ENCODE measurements around the gene ACACB. TPM values are rescaled to one million over a fixed set of nuclear protein-coding genes. Genes with fewer than 3 reads are reported as not detected.

The ACACB gene
- total RNA-seq, 1 donor from 2014 or later, result 0.84 TPM

GRCh38 chr12:109150124-109150640 lies 33.8 kb downstream of the ACACB start:
- peaks cover 4% of the 10 kb centered on the region for H3K27me3 ChIP-seq (ENCODE audit: control insufficient read depth, insufficient read depth, low read length)
- H3K36me3 ChIP-seq (ENCODE audit: control insufficient read depth, insufficient read depth, low read length), result no peaks in the 10 kb centered on the region
- no peak for DNase-seq (ENCODE audit: low read depth)
- H3K4me3 ChIP-seq (ENCODE audit: low read depth, low read length), result no peak overlapping the region
- TF ChIP-seq, protein P1, sequence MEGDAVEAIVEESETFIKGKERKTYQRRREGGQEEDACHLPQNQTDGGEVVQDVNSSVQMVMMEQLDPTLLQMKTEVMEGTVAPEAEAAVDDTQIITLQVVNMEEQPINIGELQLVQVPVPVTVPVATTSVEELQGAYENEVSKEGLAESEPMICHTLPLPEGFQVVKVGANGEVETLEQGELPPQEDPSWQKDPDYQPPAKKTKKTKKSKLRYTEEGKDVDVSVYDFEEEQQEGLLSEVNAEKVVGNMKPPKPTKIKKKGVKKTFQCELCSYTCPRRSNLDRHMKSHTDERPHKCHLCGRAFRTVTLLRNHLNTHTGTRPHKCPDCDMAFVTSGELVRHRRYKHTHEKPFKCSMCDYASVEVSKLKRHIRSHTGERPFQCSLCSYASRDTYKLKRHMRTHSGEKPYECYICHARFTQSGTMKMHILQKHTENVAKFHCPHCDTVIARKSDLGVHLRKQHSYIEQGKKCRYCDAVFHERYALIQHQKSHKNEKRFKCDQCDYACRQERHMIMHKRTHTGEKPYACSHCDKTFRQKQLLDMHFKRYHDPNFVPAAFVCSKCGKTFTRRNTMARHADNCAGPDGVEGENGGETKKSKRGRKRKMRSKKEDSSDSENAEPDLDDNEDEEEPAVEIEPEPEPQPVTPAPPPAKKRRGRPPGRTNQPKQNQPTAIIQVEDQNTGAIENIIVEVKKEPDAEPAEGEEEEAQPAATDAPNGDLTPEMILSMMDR (IDR thresholded peaks at IDR 0.05; ENCODE audit: insufficient read depth, low read length, poor library complexity, severe bottlenecking), result no peak

DNA sequence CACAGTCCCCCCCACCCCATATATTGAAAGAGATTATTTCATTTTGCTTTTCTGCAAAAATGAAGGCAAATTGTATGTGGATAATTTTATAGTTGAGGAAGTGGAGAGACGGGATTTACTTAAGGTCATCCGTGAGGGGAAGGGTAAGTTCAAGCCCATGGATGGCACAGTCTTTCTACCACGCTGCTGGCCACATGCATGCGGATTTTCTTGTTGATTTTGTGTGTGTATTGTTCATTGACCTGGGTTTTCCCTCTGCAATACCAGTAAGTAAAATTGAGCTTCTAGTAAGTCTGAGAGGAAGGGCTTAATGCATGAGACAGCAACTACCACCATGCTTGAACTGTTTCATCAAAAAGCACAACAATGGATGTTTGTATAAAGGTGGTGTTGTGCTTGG lies 35.1 kb downstream of the ACACB start:
- TF ChIP-seq, protein P1 (IDR thresholded peaks at IDR 0.05; ENCODE audit: insufficient read depth, low read length, poor library complexity, severe bottlenecking), result no peak
- H3K27me3 ChIP-seq (ENCODE audit: control insufficient read depth, insufficient read depth, low read length), result peaks cover 4% of the 10 kb centered on the region
- no peak overlapping the region for H3K4me3 ChIP-seq (ENCODE audit: low read depth, low read length)
- H3K36me3 ChIP-seq (ENCODE audit: control insufficient read depth, insufficient read depth, low read length), result no peaks in the 10 kb centered on the region
- DNase-seq (ENCODE audit: low read depth), result no peak

DNA sequence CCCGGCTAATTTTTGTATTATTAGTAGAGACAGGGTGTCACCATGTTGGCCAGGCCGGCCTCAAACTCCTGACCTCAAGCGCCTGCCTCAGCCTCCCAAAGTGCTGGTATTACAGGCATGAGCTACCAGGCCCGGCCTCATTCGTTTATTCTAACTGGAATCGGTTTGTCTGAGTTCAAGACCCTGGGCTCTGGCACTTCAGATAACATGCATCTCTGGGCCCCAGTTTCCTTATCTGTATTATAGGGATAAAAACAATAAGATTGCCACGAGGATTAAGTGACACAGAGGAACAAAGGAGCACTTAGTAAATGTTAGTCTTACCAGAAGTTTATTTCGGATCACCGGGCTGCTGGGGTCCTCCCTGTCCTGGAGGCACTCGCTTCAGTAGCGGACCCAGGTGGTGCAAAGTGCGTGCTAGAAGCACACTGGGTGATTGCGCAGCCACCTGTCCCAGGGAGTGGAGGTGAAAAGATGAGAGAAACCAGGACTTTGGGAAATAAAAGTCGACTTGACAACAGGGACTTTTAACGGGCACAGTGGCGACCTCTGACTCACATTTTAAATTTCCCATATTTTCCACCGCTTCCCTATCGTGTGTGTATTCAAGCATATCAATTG lies 37.5 kb downstream of the ACACB start:
- TF ChIP-seq, protein P1 (IDR thresholded peaks at IDR 0.05; ENCODE audit: insufficient read depth, low read length, poor library complexity, severe bottlenecking), result no peak
- peaks cover 2% of the 10 kb centered on the region for H3K27me3 ChIP-seq (ENCODE audit: control insufficient read depth, insufficient read depth, low read length)
- no peaks in the 10 kb centered on the region for H3K36me3 ChIP-seq (ENCODE audit: control insufficient read depth, insufficient read depth, low read length)
- DNase-seq (ENCODE audit: low read depth), result no peak
- peak overlapping the region; percentile 55 for H3K4me3 ChIP-seq (ENCODE audit: low read depth, low read length)

GRCh38 chr12:109154451-109155438 lies 38.4 kb downstream of the ACACB start:
- DNase-seq (ENCODE audit: low read depth), result no peak
- TF ChIP-seq, protein P1 (IDR thresholded peaks at IDR 0.05; ENCODE audit: insufficient read depth, low read length, poor library complexity, severe bottlenecking), result no peak

GRCh38 chr12:109156036-109156435 lies 39.6 kb downstream of the ACACB start:
- Histone ChIP-seq H3K36me3 (ENCODE audit: control insufficient read depth, insufficient read depth, low read length) (no peaks in the 10 kb centered on the region), H3K4me3 (ENCODE audit: low read depth, low read length) (no peak overlapping the region), H3K27me3 (ENCODE audit: control insufficient read depth, insufficient read depth, low read length) (peaks cover 2% of the 10 kb centered on the region)
- TF ChIP-seq, protein P1 (IDR thresholded peaks at IDR 0.05; ENCODE audit: insufficient read depth, low read length, poor library complexity, severe bottlenecking), result no peak
- no peak for DNase-seq (ENCODE audit: low read depth)

More at GRCh38 chr12:109154451-109155438, 38.4 kb downstream of the ACACB start:
- no peaks in the 10 kb centered on the region for H3K36me3 ChIP-seq (ENCODE audit: control insufficient read depth, insufficient read depth, low read length)
- peak overlapping the region; percentile 55 for H3K4me3 ChIP-seq (ENCODE audit: low read depth, low read length)
- H3K27me3 ChIP-seq (ENCODE audit: control insufficient read depth, insufficient read depth, low read length), result peaks cover 2% of the 10 kb centered on the region
